GM19324 (cell line): ENCODE data around the gene PTPRCAP.

Experiments used
- ATAC-seq: cut with Tn5 transposase; IDR thresholded peaks from one replicate; pipeline ENCODE4 v1.9.1; 2021; ENCODE audit warnings: mild to moderate bottlenecking, moderate library complexity; ENCODE audit not compliant: unreplicated experiment, low FRiP score

Gene PTPRCAP

GRCh38 chr11:67441731-67442351 lies 4.4 kb upstream of the PTPRCAP start:
- ATAC-seq: no peak

GRCh38 chr11:67441098-67441563 lies 3.6 kb upstream of the PTPRCAP start:
- no peak for ATAC-seq

- no peak for ATAC-seq
These were observed 3.0 kb upstream of the PTPRCAP start for GRCh38 chr11:67440229-67441097.

GRCh38 chr11:67439321-67440228 lies 2.1 kb upstream of the PTPRCAP start:
- ATAC-seq: no peak

GRCh38 chr11:67438158-67438902 lies 848 bp upstream of the PTPRCAP start:
- ATAC-seq: no peak

GRCh38 chr11:67437809-67438157 lies 301 bp upstream of the PTPRCAP start:
- no peak for ATAC-seq

- ATAC-seq: no peak
These were observed 912 bp downstream of the PTPRCAP start for GRCh38 chr11:67436459-67437081.

- ATAC-seq: no peak
These were observed 1.6 kb downstream of the PTPRCAP start for GRCh38 chr11:67435727-67436458.

- ATAC-seq: no peak
These were observed 2.3 kb downstream of the PTPRCAP start for GRCh38 chr11:67435031-67435726.

- no peak for ATAC-seq
These were observed 3.0 kb downstream of the PTPRCAP start for GRCh38 chr11:67434395-67434881.

GRCh38 chr11:67433536-67434394 lies 3.7 kb downstream of the PTPRCAP start:
- no peak for ATAC-seq

GRCh38 chr11:67432655-67433349 lies 4.7 kb downstream of the PTPRCAP start:
- ATAC-seq: no peak

GRCh38 chr11:67431346-67432249 lies 5.9 kb downstream of the PTPRCAP start:
- no peak for ATAC-seq

- ATAC-seq: no peak
These were observed 7.8 kb downstream of the PTPRCAP start for GRCh38 chr11:67429722-67430121.

GRCh38 chr11:67429038-67429668 lies 8.3 kb downstream of the PTPRCAP start:
- no peak for ATAC-seq
